A673 (cell line): ENCODE measurements around the gene COPE. TPM values are rescaled to one million over a fixed set of nuclear protein-coding genes. Genes with fewer than 3 reads are reported as not detected.

Experiments used
- BruUV-seq: library from RNA; stranded (reverse); fragments of 400-500 nt; replicated peaks from 2 replicates; lab custom pipeline; 2021; lab: Mats Ljungman, UMichigan
- CTCF ChIA-PET: fragments of 300-600 bp; sonication (Branson Sonifier 250); formaldehyde crosslinking; loops from one replicate; lab custom pipeline; 2022; ENCODE audit warnings: antibody characterized with exemption; lab: Charles Lee
- POLR2A ChIA-PET: fragments of 300-600 bp; sonication (Branson Sonifier 250); formaldehyde crosslinking; loops from one replicate; lab custom pipeline; 2022; ENCODE audit warnings: antibody characterized with exemption; ENCODE audit not compliant: low non-redundant PET; lab: Charles Lee
- DNase-seq: peaks from one replicate; pipeline ENCODE4 v3.0.0-alpha.2; 2015; ENCODE audit warnings: low spot score
- H3K27ac ChIP-seq: fragments of 200-600 bp; sonication (generic); 2 replicates; pipeline ENCODE4 v1.5.1; 2016; ENCODE audit warnings: mixed run types, low read depth, mild to moderate bottlenecking, mixed read lengths, antibody characterized with exemption, low read length; ENCODE audit not compliant: poor library complexity, severe bottlenecking
- H3K27me3 ChIP-seq: fragments of 200-600 bp; sonication (generic); replicated peaks from 2 replicates; pipeline ENCODE4 v1.6.1; 2017; ENCODE audit warnings: mixed run types, low read depth, mild to moderate bottlenecking, mixed read lengths, antibody characterized with exemption, low read length; ENCODE audit not compliant: insufficient read depth, poor library complexity
- H3K36me3 ChIP-seq: fragments of 200-600 bp; sonication (generic); 2 replicates; pipeline ENCODE4 v1.6.1; 2016; ENCODE audit warnings: mixed run types, mild to moderate bottlenecking, mixed read lengths, antibody characterized with exemption, low read length; ENCODE audit not compliant: insufficient read depth, poor library complexity, severe bottlenecking
- H3K4me1 ChIP-seq: fragments of 200-600 bp; sonication (generic); 2 replicates; pipeline ENCODE4 v1.6.1; 2017; ENCODE audit warnings: mixed run types, mild to moderate bottlenecking, mixed read lengths, antibody characterized with exemption, low read length; ENCODE audit not compliant: insufficient read depth, poor library complexity, severe bottlenecking
- H3K4me3 ChIP-seq: fragments of 200-600 bp; sonication (generic); 2 replicates; pipeline ENCODE4 v1.5.1; 2016; ENCODE audit warnings: low read depth, mixed run types, mild to moderate bottlenecking, mixed read lengths, low read length; ENCODE audit not compliant: poor library complexity, severe bottlenecking
- H3K9me3 ChIP-seq: fragments of 200-600 bp; sonication (generic); 2 replicates; pipeline ENCODE4 v1.6.1; 2016; ENCODE audit warnings: mixed run types, low read depth, mild to moderate bottlenecking, mixed read lengths, antibody characterized with exemption, low read length; ENCODE audit not compliant: poor library complexity, severe bottlenecking
- EZH2 ChIP-seq: fragments of 200-600 bp; sonication (generic); IDR thresholded peaks from 2 replicates; pipeline ENCODE4 v1.6.1; 2017; ENCODE audit warnings: borderline replicate concordance, low read depth, mild to moderate bottlenecking, mixed read lengths, antibody characterized with exemption, low read length; ENCODE audit not compliant: poor library complexity, severe bottlenecking
- intact Hi-C: fragments of 100-400 bp; cut with micrococcal nuclease; formaldehyde crosslinking; loops from one replicate; pipeline ENCODE4 v1.10.0; 2022; ENCODE audit not compliant: unreplicated experiment
- total RNA-seq: library from RNA; stranded (reverse); gene quantifications from 2 replicates; pipeline ENCODE4 v1.2.3, GENCODE V29; 2021
- TF ChIP-seq, protein P1 (sequence below): fragments of 300-800, 200-600 bp; sonication (generic); conservative IDR thresholded peaks from 2 replicates; pipeline ENCODE4 v1.5.1; 2017; ENCODE audit warnings: low read depth, mild to moderate bottlenecking, antibody characterized with exemption, low read length, moderate library complexity, mixed read lengths

Gene COPE
- total RNA-seq, 1 experiment from 2014 or later, result 244 TPM

DNA sequence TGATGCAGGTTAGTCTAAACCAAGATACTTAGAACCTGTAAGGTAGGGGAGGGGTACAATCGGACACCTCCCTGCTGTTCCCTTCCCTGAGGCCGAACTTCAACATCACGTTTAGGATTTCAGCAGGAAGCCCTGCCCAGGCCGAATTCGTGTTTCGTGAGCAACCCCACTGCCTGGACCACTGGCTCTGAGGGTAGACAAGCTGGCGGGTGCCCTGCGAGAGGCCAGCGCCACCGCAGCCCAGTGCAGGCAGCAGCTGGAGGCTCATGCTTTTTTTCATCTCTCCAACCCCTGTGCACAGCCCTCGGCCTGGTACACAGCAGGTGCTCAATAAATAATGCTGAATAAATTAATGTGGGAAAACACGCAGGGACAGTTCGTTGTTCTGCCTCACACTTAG, 14.1 kb upstream of the COPE start:
- POLR2A ChIA-PET, result no interaction called here
- DNase-seq, result no peak
- no peaks in the 10 kb centered on the region for H3K9me3 ChIP-seq
- H3K27me3 ChIP-seq, result no peaks in the 10 kb centered on the region
- CTCF ChIA-PET, result no interaction called here
- H3K36me3 ChIP-seq, result peaks cover 4% of the 10 kb centered on the region
- intact Hi-C loops, result no loop called here
- no peak overlapping the region for H3K4me3 ChIP-seq
- no peaks in the 10 kb centered on the region for H3K4me1 ChIP-seq
- no TSS peak for BruUV-seq
- no peak for TF ChIP-seq EZH2
- TF ChIP-seq, protein P1, sequence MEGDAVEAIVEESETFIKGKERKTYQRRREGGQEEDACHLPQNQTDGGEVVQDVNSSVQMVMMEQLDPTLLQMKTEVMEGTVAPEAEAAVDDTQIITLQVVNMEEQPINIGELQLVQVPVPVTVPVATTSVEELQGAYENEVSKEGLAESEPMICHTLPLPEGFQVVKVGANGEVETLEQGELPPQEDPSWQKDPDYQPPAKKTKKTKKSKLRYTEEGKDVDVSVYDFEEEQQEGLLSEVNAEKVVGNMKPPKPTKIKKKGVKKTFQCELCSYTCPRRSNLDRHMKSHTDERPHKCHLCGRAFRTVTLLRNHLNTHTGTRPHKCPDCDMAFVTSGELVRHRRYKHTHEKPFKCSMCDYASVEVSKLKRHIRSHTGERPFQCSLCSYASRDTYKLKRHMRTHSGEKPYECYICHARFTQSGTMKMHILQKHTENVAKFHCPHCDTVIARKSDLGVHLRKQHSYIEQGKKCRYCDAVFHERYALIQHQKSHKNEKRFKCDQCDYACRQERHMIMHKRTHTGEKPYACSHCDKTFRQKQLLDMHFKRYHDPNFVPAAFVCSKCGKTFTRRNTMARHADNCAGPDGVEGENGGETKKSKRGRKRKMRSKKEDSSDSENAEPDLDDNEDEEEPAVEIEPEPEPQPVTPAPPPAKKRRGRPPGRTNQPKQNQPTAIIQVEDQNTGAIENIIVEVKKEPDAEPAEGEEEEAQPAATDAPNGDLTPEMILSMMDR, result no peak
- no peak overlapping the region for H3K27ac ChIP-seq

DNA sequence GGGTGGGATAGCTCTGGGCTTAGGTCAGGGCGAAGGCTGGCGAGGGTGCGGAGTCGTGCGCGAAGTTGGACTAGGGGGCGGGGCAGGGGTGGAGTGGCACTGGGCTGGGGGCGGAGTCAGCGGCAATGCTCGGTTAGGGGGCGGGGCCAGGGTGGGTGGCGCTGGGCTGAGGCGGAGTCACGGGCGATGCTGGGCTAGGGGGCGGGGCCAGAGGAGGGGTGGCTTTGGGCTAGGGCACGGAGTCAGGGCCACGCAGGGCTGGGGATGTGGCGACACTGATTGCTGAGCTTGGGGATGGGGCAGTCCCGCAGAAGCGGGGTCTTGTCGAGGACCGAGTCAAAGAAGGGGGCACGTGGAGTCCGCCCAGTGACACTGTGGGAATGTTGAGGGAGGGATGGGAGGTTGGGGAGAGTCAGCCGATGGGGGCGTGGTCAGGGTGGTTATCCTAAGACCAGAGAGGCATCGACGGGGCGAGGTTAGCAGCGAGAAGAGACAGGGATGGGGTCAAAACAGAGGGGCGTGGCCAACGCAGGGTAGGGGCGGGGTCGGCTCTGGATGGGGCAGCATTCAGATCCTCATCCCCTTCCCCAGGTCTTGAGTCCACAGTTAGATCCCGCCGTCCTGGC, 13.1 kb upstream of the COPE start:
- Histone ChIP-seq H3K9me3 (no peaks in the 10 kb centered on the region), H3K27me3 (no peaks in the 10 kb centered on the region), H3K4me1 (no peaks in the 10 kb centered on the region), H3K27ac (no peak overlapping the region), H3K36me3 (peaks cover 13% of the 10 kb centered on the region), H3K4me3 (no peak overlapping the region)
- ChIA-PET CTCF (no interaction called here), POLR2A (no interaction called here)
- DNase-seq, result peak; percentile 66
- intact Hi-C loops, result no loop called here
- BruUV-seq, result no TSS peak
- no peak for TF ChIP-seq EZH2
- TF ChIP-seq, protein P1, result no peak

DNA sequence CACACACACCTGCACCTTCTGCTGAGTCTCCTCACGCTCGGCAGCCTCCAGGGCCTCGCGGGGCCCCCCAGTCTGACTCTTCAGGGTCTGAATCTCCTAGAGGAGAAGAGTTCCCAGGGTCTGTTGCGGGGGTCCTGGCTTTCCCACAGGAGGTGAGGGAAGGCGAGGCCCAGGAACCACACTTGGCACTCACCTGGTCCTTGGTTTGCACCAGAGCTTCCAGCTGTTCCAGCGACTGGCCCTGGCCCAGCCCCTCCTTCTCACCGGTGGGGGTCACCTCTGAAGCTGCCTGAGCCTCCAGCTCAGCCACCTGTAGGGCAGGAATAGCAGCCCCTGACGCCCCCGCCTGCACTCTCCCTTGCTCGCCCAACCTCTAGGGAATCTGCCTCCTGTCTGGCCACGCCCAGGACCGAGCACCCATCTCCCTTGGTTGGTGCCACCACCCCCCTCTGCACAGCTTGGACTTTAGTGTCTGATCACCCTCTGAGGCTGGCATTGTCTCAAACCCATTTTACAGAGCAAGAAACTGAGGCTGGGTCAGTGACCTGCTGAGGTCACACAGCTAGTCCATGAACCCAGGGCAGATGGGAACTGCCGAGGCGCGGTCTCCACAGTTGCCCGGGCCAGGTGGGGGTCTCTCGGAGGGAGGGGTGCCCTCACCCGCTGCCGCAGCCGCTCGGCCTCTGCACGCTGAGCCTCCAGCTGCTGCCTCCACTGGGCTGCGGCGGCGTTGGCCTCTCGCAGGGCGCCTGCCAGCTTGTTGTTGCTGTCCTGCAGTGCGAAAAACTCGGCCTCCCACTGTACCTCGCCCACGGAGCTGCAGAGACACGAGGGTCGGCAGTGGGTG, 12.4 kb upstream of the COPE start:
- H3K27me3 ChIP-seq, result no peaks in the 10 kb centered on the region
- H3K4me1 ChIP-seq, result no peaks in the 10 kb centered on the region
- peaks cover 15% of the 10 kb centered on the region for H3K36me3 ChIP-seq
- H3K9me3 ChIP-seq, result no peaks in the 10 kb centered on the region
- H3K27ac ChIP-seq, result no peak overlapping the region
- ChIA-PET CTCF (no interaction called here), POLR2A (interaction anchor here (0.5 kb wide), 1 partner anchor 652 kb away, joined by 3 read pairs; no protein-coding TSS in a partner anchor)
- no TSS peak for BruUV-seq
- H3K4me3 ChIP-seq, result no peak overlapping the region
- TF ChIP-seq, protein P1, result no peak
- no peak for TF ChIP-seq EZH2
- intact Hi-C loops, result no loop called here
- DNase-seq, result no peak
